Caco-2 (cell line): ENCODE measurements around the gene IMMP2L. TPM values are rescaled to one million over a fixed set of nuclear protein-coding genes. Genes with fewer than 3 reads are reported as not detected.

Source experiments
- BruUV-seq: library from RNA; stranded (reverse); fragments of 400-500 nt; replicated peaks from 2 replicates; lab custom pipeline; 2021; lab: Mats Ljungman, UMichigan
- CTCF ChIA-PET: fragments of 300-600 bp; sonication (Branson Sonifier 250); formaldehyde crosslinking; loops from one replicate; lab custom pipeline; 2022; ENCODE audit warnings: antibody characterized with exemption; lab: Charles Lee
- POLR2A ChIA-PET: fragments of 300-600 bp; sonication (Branson Sonifier 250); formaldehyde crosslinking; loops from one replicate; lab custom pipeline; 2022; ENCODE audit warnings: antibody characterized with exemption; lab: Charles Lee
- DNase-seq, 2 experiments: peaks; one replicate each; pipeline versions ENCODE4 v3.0.0 to v3.0.0-alpha.2; 2020 to 2022
- H3K27me3 ChIP-seq: replicated peaks from 2 replicates; pipeline ENCODE4 v1.6.0; 2011; ENCODE audit warnings: low read length; ENCODE audit not compliant: control insufficient read depth, insufficient read depth
- H3K36me3 ChIP-seq: 2 replicates; pipeline ENCODE4 v1.5.1; 2011; ENCODE audit warnings: low read length; ENCODE audit not compliant: control insufficient read depth, insufficient read depth
- H3K4me1 ChIP-seq: fragments of 250-450 bp; sonication (Bioruptor Pico); 2 replicates; pipeline ENCODE4 v1.5.1; 2020; ENCODE audit warnings: mild to moderate bottlenecking
- H3K4me3 ChIP-seq: 2 replicates; pipeline ENCODE4 v1.5.1; 2011; ENCODE audit warnings: low read depth, mild to moderate bottlenecking, control low read depth, low read length
- H3K9me3 ChIP-seq: fragments of 250-450 bp; sonication (Bioruptor Pico); 2 replicates; pipeline ENCODE4 v1.5.1; 2020; ENCODE audit warnings: mild to moderate bottlenecking, moderate library complexity
- H3K27ac Mint-ChIP-seq: one replicate; pipeline ENCODE4 v1.8.0; 2022; ENCODE audit warnings: mixed read lengths; ENCODE audit not compliant: unreplicated experiment
- H3K27me3 Mint-ChIP-seq: one replicate; pipeline ENCODE4 v1.8.0; 2022; ENCODE audit warnings: mixed read lengths; ENCODE audit not compliant: insufficient read depth, unreplicated experiment
- H3K36me3 Mint-ChIP-seq: one replicate; pipeline ENCODE4 v1.8.0; 2022; ENCODE audit warnings: mild to moderate bottlenecking, mixed read lengths; ENCODE audit not compliant: insufficient read depth, unreplicated experiment
- H3K4me1 Mint-ChIP-seq: one replicate; pipeline ENCODE4 v1.8.0; 2022; ENCODE audit warnings: low read depth, mixed read lengths; ENCODE audit not compliant: unreplicated experiment
- H3K4me3 Mint-ChIP-seq: one replicate; pipeline ENCODE4 v1.8.0; 2022; ENCODE audit warnings: mild to moderate bottlenecking, moderate library complexity, mixed read lengths; ENCODE audit not compliant: unreplicated experiment
- H3K9me3 Mint-ChIP-seq: one replicate; pipeline ENCODE4 v1.8.0; 2022; ENCODE audit warnings: mixed read lengths; ENCODE audit not compliant: unreplicated experiment
- intact Hi-C: fragments of 100-400 bp; cut with micrococcal nuclease; formaldehyde crosslinking; loops from one replicate; pipeline ENCODE4 v1.10.0; 2022; ENCODE audit not compliant: unreplicated experiment
- total RNA-seq: library from RNA; stranded (reverse); gene quantifications from 2 replicates; pipeline ENCODE4 v1.2.3, GENCODE V29; 2022
- TF ChIP-seq, protein P1 (sequence below), 2 experiments: fragments of 200-600 bp in 1 of 2; IDR thresholded peaks; 1 replicate in 1 of 2; 2 replicates in 1 of 2; pipeline versions ENCODE4 v1.5.1 to v1.8.0; 2011 to 2022; ENCODE audit warnings: antibody characterized with exemption in 1 of 2, control low read depth in 1 of 2, inconsistent platforms in 1 of 2, low read depth in 1 of 2, low read length in 1 of 2, mild to moderate bottlenecking in 1 of 2, moderate library complexity in 1 of 2; ENCODE audit not compliant: insufficient read depth in 1 of 2, severe bottlenecking in 1 of 2, unreplicated experiment in 1 of 2

The IMMP2L gene
- total RNA-seq, 1 experiment from 2014 or later = 9.5 TPM

DNA sequence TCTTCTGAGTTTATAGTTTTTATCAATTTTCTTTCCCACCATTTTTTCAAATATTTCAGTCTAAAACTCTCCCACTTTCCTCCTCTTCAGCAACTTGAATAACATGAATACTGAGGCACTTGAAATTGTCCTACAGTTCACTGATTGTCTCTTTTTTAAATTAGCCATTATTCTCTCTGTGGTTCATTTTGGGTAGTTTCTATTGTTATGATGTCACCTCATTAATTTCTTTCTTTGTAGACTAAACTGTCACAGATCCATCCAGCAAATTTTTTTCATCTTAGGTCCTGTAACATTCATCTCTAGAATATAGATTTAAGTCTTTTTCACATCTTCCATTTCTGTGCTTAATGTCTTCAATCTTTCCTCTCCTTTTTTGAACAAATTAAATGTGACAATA, 326.6 kb downstream of the IMMP2L start:
- Mint-ChIP-seq H3K4me3 (no peak overlapping the region), H3K9me3 (no peaks in the 10 kb centered on the region), H3K27me3 (no peaks in the 10 kb centered on the region), H3K4me1 (peaks cover 7% of the 10 kb centered on the region), H3K27ac (no peak overlapping the region), H3K36me3 (no peaks in the 10 kb centered on the region)
- Histone ChIP-seq H3K9me3 (no peaks in the 10 kb centered on the region), H3K4me1 (no peaks in the 10 kb centered on the region), H3K36me3 (no peaks in the 10 kb centered on the region), H3K27me3 (no peaks in the 10 kb centered on the region), H3K4me3 (no peak overlapping the region)
- no peak for DNase-seq
- ChIA-PET CTCF (no interaction called here), POLR2A (no interaction called here)
- TF ChIP-seq, protein P1, sequence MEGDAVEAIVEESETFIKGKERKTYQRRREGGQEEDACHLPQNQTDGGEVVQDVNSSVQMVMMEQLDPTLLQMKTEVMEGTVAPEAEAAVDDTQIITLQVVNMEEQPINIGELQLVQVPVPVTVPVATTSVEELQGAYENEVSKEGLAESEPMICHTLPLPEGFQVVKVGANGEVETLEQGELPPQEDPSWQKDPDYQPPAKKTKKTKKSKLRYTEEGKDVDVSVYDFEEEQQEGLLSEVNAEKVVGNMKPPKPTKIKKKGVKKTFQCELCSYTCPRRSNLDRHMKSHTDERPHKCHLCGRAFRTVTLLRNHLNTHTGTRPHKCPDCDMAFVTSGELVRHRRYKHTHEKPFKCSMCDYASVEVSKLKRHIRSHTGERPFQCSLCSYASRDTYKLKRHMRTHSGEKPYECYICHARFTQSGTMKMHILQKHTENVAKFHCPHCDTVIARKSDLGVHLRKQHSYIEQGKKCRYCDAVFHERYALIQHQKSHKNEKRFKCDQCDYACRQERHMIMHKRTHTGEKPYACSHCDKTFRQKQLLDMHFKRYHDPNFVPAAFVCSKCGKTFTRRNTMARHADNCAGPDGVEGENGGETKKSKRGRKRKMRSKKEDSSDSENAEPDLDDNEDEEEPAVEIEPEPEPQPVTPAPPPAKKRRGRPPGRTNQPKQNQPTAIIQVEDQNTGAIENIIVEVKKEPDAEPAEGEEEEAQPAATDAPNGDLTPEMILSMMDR (IDR thresholded peaks at IDR 0.05; ENCODE audit: insufficient read depth in 1 of 2, low read depth in 1 of 2, low read length in 1 of 2, severe bottlenecking in 1 of 2, unreplicated experiment in 1 of 2) = no peak
- intact Hi-C loops = no loop called here
- BruUV-seq = no TSS peak

DNA sequence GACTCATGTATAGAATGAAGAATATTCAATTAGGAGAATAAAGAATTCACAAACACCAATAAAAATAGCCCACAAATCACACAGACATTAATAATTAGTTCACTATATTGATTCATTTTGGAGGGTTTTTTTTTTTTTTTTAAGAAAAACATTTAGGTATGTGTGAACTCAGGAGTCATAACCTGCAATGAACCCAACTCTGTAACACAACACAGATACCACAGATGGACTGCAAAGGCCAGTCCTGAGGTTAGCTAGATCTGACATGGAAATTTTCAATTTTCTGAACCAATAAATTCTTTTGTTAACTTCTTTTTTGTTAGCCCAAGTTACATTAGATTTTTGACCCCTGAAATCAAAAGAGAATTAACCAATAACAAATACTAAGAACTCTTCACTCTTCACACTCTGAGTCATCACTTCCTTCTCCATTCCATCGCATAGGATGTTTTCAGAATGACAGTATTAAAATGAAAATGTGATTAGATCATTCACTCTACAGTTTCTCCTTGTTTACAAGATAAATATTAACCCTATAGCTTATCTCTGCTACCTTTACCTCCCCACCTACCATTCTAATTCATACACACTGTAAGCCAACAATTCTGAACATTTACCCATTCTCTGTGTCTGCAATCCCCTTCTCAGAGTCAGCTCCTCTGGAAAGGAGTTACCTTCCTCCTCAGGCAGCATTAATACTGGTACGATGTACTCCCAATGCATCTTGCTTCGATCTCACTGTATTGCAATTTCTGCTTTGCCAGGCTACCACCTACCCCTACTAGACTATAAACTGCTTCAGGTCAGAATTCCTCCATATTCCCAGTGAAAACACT, 329.8 kb downstream of the IMMP2L start:
- H3K27ac Mint-ChIP-seq = no peak overlapping the region
- CTCF ChIA-PET = interaction anchor here (0.7 kb wide), 1 partner anchor 29 kb away, joined by 5 read pairs; no protein-coding TSS in a partner anchor

DNA sequence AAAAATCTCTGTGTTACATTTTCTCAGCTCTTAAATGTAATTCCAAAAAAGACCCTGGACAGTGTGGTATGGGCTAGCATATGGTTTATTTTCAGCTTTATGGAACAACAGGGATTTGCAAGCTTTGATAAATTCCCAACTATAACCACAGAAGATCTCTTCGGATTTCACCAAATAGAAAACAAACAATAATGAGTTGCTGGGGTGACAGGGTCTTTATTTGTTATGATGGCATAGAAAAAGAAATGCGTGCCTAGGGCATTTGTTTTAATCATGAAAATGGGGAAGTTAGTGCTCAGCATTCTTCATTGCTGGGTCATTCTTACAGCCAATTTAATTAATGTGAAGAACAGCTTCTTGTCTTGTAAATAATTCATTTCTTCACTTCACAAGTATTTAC, 332.4 kb downstream of the IMMP2L start:
- H3K4me1 ChIP-seq = peaks cover 6% of the 10 kb centered on the region; the same call in 1 of the 2 replicates
- Mint-ChIP-seq H3K36me3 (no peaks in the 10 kb centered on the region), H3K4me3 (no peak overlapping the region), H3K9me3 (no peaks in the 10 kb centered on the region), H3K4me1 (peaks cover 15% of the 10 kb centered on the region), H3K27me3 (no peaks in the 10 kb centered on the region), H3K27ac (no peak overlapping the region)
- TF ChIP-seq, protein P1 (IDR thresholded peaks at IDR 0.05; ENCODE audit: insufficient read depth in 1 of 2, low read depth in 1 of 2, low read length in 1 of 2, severe bottlenecking in 1 of 2, unreplicated experiment in 1 of 2) = no peak
- no peaks in the 10 kb centered on the region for H3K36me3 ChIP-seq
- ChIA-PET CTCF (no interaction called here), POLR2A (no interaction called here)
- intact Hi-C loops = no loop called here
- no TSS peak for BruUV-seq
- H3K4me3 ChIP-seq = no peak overlapping the region
- no peak for DNase-seq
- no peaks in the 10 kb centered on the region for H3K27me3 ChIP-seq
- H3K9me3 ChIP-seq = no peaks in the 10 kb centered on the region

More for the DNA sequence above, 329.8 kb downstream of the IMMP2L start:
- no peaks in the 10 kb centered on the region for H3K36me3 ChIP-seq
- Mint-ChIP-seq H3K36me3 (no peaks in the 10 kb centered on the region), H3K4me1 (peaks cover 15% of the 10 kb centered on the region), H3K27me3 (no peaks in the 10 kb centered on the region), H3K4me3 (no peak overlapping the region), H3K9me3 (no peaks in the 10 kb centered on the region)
- TF ChIP-seq, protein P1 (IDR thresholded peaks at IDR 0.05; ENCODE audit: insufficient read depth in 1 of 2, low read depth in 1 of 2, low read length in 1 of 2, severe bottlenecking in 1 of 2, unreplicated experiment in 1 of 2) = no peak
- BruUV-seq = no TSS peak
- no peaks in the 10 kb centered on the region for H3K9me3 ChIP-seq
- POLR2A ChIA-PET = no interaction called here
- H3K27me3 ChIP-seq = no peaks in the 10 kb centered on the region
- intact Hi-C loops = no loop called here
- no peak for DNase-seq
- peaks cover 6% of the 10 kb centered on the region; the same call in 1 of the 2 replicates for H3K4me1 ChIP-seq
- no peak overlapping the region for H3K4me3 ChIP-seq
